Mucosa of descending colon (tissue), 3 donors: Measurements from ENCODE around the gene XPR1. TPM values are rescaled to one million over a fixed set of nuclear protein-coding genes. Genes with fewer than 3 reads are reported as not detected.
"Not testable (repeated sequence)": the region's sequence is repeated elsewhere in the genome, so short reads cannot be mapped to it uniquely, and the experiment has no call there.

Experiments used
- ATAC-seq: fragments of 200-7000 bp; cut with Tn5 transposase; one replicate; pipeline ENCODE4 v1.9.1; 2020; ENCODE audit warnings: mild to moderate bottlenecking, moderate library complexity
- DNase-seq, 3 donors: peaks; one replicate each; pipeline ENCODE4 v3.0.0-alpha.2; 2020
- H3K36me3 ChIP-seq: fragments of 200-600 bp; one replicate; pipeline ENCODE4 v1.8.0; 2021; ENCODE audit warnings: low read depth, mild to moderate bottlenecking
- H3K4me1 ChIP-seq: fragments of 200-600 bp; one replicate; pipeline ENCODE4 v1.8.0; 2021; ENCODE audit warnings: low read depth, mild to moderate bottlenecking
- H3K4me3 ChIP-seq: fragments of 200-600 bp; one replicate; pipeline ENCODE4 v1.8.0; 2021; ENCODE audit warnings: mild to moderate bottlenecking
- H3K9me3 ChIP-seq: fragments of 200-600 bp; one replicate; pipeline ENCODE4 v1.8.0; 2021; ENCODE audit warnings: mild to moderate bottlenecking
- intact Hi-C, 2 donors: fragments of 100-400 bp; cut with DNase I in 1 of 2; cut with micrococcal nuclease in 1 of 2; formaldehyde crosslinking; loops; one replicate each; pipeline versions ENCODE4 v1.11.0 to v1.11.1; 2022; cut with DNase I, micrococcal nuclease
- total RNA-seq, 3 donors: library from RNA; stranded (reverse); fragmentation: NEBNext Ultra II Directional in 2 of 3; extraction: Animal tissue kit (Norgen Biotek cat#: 25700) in 2 of 3; gene quantifications; one replicate each; pipeline versions ENCODE4 v1.2.1 to v1.2.4, GENCODE V29; 2021 to 2023
- TF ChIP-seq, protein P1 (sequence below): fragments of 200-600 bp; IDR thresholded peaks from one replicate; pipeline ENCODE4 v1.8.0; 2022; ENCODE audit warnings: antibody characterized with exemption, mild to moderate bottlenecking
- donor health status: DM: no; HTN: no; CAD: no; lungs with moderate emphysema.
- donor health status: DM: no; HTN: no; CAD: no.
- donor health status: DM: no; HTN: yes; CAD: no.

Gene XPR1
- total RNA-seq, 3 donors from 2014 or later, result 31.6 to 64.9 (median 34.6) TPM

DNA sequence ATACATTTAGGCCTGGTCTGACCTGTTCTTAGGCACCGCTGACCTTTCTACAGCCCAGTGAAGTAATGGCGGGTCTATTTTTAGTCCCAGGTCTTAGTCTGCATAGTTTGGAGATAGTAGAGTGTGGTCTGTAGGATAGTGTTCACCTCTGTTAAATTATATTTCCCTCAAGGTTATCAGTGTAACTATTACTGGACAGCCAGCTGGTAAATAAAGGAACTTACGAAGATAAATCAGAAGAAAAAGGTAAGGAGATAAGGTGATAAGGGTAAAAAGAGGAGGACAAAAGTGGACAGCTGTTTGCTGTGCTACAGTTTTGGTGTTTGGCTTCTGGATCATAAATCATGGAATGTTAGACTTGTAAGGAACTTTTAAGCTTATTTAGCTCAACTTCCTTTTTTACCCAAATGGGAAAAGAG is 8.7 kb downstream of the XPR1 start:
- H3K4me1 ChIP-seq, result no peaks in the 10 kb centered on the region
- TF ChIP-seq, protein P1, sequence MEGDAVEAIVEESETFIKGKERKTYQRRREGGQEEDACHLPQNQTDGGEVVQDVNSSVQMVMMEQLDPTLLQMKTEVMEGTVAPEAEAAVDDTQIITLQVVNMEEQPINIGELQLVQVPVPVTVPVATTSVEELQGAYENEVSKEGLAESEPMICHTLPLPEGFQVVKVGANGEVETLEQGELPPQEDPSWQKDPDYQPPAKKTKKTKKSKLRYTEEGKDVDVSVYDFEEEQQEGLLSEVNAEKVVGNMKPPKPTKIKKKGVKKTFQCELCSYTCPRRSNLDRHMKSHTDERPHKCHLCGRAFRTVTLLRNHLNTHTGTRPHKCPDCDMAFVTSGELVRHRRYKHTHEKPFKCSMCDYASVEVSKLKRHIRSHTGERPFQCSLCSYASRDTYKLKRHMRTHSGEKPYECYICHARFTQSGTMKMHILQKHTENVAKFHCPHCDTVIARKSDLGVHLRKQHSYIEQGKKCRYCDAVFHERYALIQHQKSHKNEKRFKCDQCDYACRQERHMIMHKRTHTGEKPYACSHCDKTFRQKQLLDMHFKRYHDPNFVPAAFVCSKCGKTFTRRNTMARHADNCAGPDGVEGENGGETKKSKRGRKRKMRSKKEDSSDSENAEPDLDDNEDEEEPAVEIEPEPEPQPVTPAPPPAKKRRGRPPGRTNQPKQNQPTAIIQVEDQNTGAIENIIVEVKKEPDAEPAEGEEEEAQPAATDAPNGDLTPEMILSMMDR, result no peak
- H3K36me3 ChIP-seq, result no peaks in the 10 kb centered on the region
- intact Hi-C loops, result no loop called here
- no peaks in the 10 kb centered on the region for H3K9me3 ChIP-seq
- no peak overlapping the region for H3K4me3 ChIP-seq
- no peak for ATAC-seq
- DNase-seq, result no peak

DNA sequence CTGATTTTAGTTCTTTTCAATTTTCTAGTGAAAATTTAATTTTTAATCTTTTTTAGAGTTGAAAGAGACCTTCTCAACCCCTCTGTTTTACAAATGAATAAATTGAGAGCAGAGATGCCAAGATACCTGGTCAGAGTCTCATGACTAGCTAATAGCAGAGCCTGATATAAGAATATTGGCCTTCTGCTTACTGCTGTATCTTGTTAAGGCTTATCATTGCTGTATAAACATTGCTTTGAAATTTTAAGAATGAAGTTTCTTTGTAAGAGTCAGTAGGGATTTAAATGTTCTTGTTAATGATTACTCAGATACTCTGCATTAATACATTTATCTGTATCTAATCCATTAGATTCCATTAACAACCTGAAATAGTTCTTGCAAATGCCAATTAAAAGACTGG is 9.8 kb downstream of the XPR1 start:
- no peaks in the 10 kb centered on the region for H3K9me3 ChIP-seq
- H3K36me3 ChIP-seq, result no peaks in the 10 kb centered on the region
- DNase-seq, result no peak
- H3K4me3 ChIP-seq, result no peak overlapping the region
- intact Hi-C loops, result no loop called here
- no peak for ATAC-seq
- no peaks in the 10 kb centered on the region for H3K4me1 ChIP-seq
- TF ChIP-seq, protein P1, result no peak

DNA sequence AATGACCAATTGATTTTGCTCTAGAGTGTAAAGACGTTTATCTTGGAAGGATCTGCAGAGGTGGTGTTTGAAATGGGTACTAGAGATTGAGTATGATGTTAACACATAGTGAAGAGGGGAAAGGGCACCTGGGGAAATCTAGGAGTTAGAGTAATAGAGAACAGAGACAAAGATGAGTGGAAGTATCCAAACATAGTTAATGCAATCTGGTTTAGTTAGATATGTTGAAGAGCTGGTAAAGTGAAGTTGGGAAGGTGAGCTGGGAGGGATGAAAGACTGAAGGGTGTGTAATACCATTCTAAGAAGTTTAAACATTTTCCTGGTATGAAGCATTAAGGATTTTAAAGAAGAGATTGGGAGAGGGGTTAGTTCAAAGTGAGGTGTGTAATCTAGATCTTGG is 11.0 kb downstream of the XPR1 start:
- no peaks in the 10 kb centered on the region for H3K9me3 ChIP-seq
- intact Hi-C loops, result no loop called here
- no peak overlapping the region for H3K4me3 ChIP-seq
- no peaks in the 10 kb centered on the region for H3K36me3 ChIP-seq
- no peak for ATAC-seq
- no peak for DNase-seq
- H3K4me1 ChIP-seq, result no peaks in the 10 kb centered on the region
- TF ChIP-seq, protein P1, result no peak

DNA sequence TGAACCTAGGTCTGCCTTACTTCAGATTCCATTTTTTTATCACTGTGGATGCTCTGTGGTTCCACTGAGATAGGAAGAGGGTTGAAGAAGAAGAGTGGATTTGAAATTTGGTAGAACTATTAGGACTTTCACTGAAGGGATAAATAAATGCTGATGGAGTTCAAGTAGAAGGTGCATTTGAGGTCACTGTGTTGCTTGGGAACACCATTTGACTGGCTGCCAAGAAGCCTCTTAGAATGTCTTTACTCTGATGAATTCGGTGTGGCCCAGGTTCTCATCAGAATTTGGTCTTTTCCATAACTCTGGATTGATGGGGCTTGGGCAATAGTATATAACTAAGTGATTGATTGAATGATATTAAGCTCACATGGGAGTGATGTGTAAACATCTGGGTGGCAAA is 11.9 kb downstream of the XPR1 start:
- intact Hi-C loops, result no loop called here
- Histone ChIP-seq H3K9me3 (no peaks in the 10 kb centered on the region), H3K4me1 (no peaks in the 10 kb centered on the region), H3K4me3 (no peak overlapping the region), H3K36me3 (no peaks in the 10 kb centered on the region)
- TF ChIP-seq, protein P1, result no peak
- ATAC-seq (no peak), DNase-seq (peak in 1 of 3 donors; percentile 21)

DNA sequence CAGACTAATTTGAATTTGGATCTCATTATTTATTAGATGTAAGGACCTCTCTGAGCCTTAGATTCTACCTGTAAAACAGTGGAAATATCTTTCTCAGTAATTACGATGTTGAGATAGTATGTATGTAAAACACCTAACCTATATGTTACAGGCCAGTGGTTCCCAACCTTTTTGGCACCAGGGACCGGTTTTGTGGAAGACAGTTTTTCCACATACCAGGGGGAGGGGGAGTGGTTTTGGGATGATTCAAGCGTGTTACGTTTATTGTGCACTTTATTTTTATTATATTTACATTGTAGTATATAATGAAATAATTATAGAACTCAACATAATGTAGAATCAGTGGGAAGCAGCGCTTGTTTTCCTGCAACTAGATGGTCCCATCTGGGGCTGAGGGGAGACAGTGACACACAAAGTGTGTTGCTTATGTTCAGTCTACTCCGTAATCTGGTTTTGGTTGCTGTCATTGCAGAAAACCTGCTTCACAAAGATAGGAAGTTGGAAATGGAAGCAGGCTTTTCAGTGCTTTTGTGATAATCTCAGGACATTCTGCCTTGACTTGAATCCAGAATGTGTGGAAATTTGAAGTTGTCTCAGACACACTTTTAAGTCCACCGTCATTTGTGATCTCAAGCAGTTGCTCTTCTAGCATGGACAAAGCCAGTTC is 12.8 kb downstream of the XPR1 start:
- no peak for DNase-seq
- no peaks in the 10 kb centered on the region for H3K9me3 ChIP-seq
- no peaks in the 10 kb centered on the region for H3K4me1 ChIP-seq
- no peak for ATAC-seq
- no peak overlapping the region for H3K4me3 ChIP-seq
- TF ChIP-seq, protein P1, result no peak
- intact Hi-C loops, result no loop called here
- H3K36me3 ChIP-seq, result no peaks in the 10 kb centered on the region

DNA sequence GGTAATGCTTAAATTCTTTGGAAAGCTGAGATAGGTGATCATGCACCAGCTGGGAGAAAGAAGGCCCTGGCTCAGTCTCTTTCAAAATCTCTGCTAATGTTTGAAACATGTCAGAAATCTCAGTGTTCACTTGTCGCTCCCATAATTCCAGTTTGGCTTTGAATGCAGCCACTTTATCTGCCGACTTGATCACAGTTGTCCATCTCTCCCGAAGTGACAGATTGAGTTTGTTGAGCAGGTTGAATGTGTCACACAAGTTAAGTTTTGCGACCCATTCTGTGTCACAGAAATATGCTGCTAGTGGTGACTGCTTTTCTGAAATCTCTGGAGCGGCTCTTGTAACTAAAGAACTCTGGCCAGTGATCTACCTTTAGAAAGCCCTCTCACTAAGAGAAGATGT is 13.4 kb downstream of the XPR1 start:
- H3K9me3 ChIP-seq, ATAC-seq, H3K36me3 ChIP-seq, H3K4me3 ChIP-seq, DNase-seq, intact Hi-C loops, H3K4me1 ChIP-seq: not testable (repeated sequence)
